Fibroblast of the aortic adventitia (primary cell): ENCODE results near the gene CDK5RAP1. TPM values are rescaled to one million over a fixed set of nuclear protein-coding genes. Genes with fewer than 3 reads are reported as not detected.
A peak's percentile ranks its signal among the peaks of the same experiment; 100 is the strongest.

Source experiments
- DNase-seq: peaks from one replicate; pipeline ENCODE4 v3.0.0-alpha.2; 2010; ENCODE audit warnings: low read depth
- H3K4me3 ChIP-seq: 2 replicates; pipeline ENCODE4 v1.5.1; 2011; ENCODE audit warnings: low read depth, mild to moderate bottlenecking, control low read depth, low read length, moderate library complexity
- total RNA-seq: library from RNA; depleted of rRNA; stranded (reverse); fragments of >200 nt; gene quantifications from 2 replicates; pipeline ENCODE4 v1.2.3, GENCODE V29; 2012; ENCODE audit warnings: low replicate concordance
- TF ChIP-seq, protein P1 (sequence below): IDR thresholded peaks from 2 replicates; pipeline ENCODE4 v1.5.1; 2011; ENCODE audit warnings: mild to moderate bottlenecking, low read length, control low read depth, inconsistent platforms; ENCODE audit not compliant: insufficient read depth

The CDK5RAP1 gene
- total RNA-seq, 1 donor: 14.8 TPM

DNA sequence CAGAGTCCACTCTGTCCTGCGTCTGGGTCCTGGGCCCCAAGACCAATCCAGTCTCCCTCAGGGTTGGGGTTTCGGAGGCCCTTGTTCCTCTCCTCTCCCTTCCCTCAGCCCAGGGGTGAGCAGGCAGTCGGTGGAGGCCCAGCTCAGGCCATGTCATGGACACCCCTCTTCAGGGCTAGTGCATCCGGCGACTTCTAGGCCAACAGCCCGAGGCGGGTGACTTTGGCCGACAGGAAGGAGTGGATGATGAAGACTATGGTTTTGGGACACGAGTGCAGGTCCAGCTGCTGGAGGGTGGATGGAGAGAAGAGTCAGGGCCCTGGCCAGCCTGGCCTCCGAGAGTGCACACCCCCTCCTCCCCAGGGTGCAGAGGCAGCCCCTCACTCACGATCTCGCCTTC, 7.0 kb upstream of the CDK5RAP1 start:
- DNase-seq: no peak
- TF ChIP-seq, protein P1, sequence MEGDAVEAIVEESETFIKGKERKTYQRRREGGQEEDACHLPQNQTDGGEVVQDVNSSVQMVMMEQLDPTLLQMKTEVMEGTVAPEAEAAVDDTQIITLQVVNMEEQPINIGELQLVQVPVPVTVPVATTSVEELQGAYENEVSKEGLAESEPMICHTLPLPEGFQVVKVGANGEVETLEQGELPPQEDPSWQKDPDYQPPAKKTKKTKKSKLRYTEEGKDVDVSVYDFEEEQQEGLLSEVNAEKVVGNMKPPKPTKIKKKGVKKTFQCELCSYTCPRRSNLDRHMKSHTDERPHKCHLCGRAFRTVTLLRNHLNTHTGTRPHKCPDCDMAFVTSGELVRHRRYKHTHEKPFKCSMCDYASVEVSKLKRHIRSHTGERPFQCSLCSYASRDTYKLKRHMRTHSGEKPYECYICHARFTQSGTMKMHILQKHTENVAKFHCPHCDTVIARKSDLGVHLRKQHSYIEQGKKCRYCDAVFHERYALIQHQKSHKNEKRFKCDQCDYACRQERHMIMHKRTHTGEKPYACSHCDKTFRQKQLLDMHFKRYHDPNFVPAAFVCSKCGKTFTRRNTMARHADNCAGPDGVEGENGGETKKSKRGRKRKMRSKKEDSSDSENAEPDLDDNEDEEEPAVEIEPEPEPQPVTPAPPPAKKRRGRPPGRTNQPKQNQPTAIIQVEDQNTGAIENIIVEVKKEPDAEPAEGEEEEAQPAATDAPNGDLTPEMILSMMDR: no peak
- no peak overlapping the region for H3K4me3 ChIP-seq

DNA sequence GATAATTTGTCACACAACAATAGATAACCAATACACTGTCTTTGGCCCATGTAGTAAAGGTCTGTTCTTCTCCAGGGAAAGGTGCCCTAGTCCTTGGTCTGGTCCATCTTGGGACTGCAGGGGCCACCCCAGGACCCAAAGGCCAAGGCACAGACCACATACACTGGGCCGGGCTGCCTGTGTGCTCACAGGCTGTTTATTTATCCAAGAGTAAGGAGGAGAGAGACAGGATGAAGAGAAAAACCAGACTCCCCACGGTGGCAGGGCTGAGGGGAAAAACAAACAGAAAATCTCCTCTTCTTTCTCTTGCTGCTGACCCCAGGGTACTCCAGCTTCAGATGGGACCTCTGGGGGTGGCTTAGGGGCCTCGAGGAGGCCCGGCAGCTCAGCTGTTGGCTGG, 6.5 kb upstream of the CDK5RAP1 start:
- no peak overlapping the region for H3K4me3 ChIP-seq
- DNase-seq: no peak
- TF ChIP-seq, protein P1: no peak

DNA sequence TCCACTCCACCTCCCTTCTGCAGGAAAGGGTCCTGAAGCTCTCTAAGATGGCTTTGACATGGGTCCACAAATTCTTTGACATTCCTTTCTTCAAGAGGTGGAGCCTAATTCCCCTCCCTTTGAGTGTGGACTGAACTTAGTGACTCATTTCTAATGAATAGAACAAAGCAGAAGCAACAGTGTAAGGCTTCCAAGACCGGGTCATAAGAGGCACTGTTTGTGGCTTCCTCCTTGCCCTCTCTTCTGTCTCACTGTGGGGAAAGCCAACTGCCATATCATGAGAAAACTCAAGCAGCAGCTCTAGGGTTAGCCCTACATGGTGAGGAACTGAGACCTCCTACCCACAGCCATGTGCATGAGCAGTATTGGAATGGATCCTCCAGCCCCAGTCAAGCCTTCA, 5.9 kb upstream of the CDK5RAP1 start:
- TF ChIP-seq, protein P1: no peak
- DNase-seq: peak; percentile 12
- H3K4me3 ChIP-seq: no peak overlapping the region

DNA sequence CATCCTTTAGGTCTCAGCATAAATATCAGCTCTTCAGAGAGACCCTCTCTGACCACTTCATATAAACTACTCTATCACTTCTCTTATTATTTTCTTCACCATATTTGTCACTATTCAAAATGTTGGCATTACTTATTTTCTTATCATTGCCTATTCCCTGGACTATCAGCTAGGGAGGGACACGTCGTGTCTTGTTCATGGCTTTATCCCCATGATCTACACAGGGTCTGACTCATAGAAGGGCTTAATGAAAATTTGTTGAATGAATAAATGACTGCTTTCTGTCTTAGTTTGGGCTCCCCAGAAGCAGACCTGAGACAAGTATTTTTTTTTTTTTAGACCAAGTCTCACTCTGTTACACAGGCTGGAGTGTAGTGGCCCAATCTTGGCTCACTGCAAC, 3.0 kb upstream of the CDK5RAP1 start:
- DNase-seq: no peak
- no peak overlapping the region for H3K4me3 ChIP-seq
- TF ChIP-seq, protein P1: no peak

DNA sequence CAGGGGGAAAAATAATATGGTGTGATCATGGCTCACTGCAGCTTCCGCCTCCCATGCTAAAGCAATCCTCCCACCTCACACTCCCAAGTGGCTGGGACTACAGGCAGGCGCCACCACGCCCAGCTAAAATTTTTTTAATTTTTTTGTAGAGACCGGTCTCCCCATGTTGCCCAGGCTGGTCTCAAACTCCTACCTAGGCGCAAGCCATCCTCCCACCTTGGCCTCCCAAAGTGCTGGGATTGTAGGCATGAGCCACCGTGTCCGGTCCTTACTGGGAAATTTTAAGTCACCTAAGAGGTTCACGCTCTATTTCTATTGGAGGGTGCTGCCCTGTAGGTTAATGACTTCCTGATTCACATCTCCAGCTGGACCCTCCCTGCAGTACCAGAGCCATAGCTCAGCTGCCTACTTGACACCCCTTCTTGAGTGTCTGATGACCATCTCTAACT, 626 bp upstream of the CDK5RAP1 start:
- TF ChIP-seq, protein P1: no peak
- peak; percentile 34 for DNase-seq

DNA sequence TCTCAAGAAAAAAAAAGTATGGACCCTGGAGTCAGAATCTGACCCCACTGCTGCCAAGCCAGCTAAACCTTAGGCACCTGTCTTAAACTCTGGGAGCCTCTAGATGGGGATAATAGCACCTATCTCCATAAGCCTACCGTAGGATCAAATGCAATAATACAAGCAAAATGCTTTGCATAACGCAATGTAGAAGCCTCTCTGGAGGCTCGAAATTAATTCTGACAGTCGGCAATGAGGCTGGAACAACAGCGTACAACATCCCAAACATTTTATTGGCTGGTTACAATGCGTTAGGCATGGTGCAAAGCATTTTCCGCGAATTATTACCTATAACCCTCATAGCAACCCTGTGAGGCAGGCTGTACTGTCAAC, 521 bp downstream of the CDK5RAP1 start:
- TF ChIP-seq, protein P1: peak; percentile 28
- H3K4me3 ChIP-seq: peak overlapping the region; percentile 97
- DNase-seq: peak; percentile 26

More for the DNA sequence above, 626 bp upstream of the CDK5RAP1 start:
- peak overlapping the region; percentile 97 for H3K4me3 ChIP-seq

DNA sequence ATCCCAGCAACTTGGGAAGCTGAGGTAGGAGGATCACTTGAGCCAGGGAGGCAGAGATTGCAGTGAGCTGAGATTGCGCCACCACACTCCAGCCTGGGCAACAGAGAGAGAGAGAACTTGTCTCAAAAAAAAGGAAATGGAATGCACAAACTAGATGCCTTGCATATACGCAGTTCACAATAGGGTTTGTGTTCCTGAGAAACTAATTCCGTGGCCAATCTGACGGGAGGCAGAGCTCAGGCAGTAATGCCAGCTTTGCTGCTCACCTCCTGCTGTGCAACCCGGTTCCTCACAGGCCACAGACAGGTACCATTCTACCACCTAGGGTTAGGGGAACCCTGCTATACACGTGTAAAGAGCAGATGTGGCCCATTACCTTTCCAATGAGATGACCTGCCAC, 1.4 kb downstream of the CDK5RAP1 start:
- peak; percentile 19 for DNase-seq
- TF ChIP-seq, protein P1: no peak
- H3K4me3 ChIP-seq: peak overlapping the region; percentile 97
